H1 (cell line): ENCODE measurements around the gene ATP7A. TPM values are rescaled to one million over a fixed set of nuclear protein-coding genes. Genes with fewer than 3 reads are reported as not detected.

Experiments used
- BACH1 ChIP-seq: IDR thresholded peaks from 2 replicates; pipeline ENCODE4 v1.6.1; 2012; ENCODE audit warnings: low read length, improper control_type of control experiment
- CBX5 ChIP-seq: fragments of 300-800, 300-1000 bp; sonication (generic); IDR thresholded peaks from 2 replicates; pipeline ENCODE4 v1.7.1; 2016; ENCODE audit warnings: antibody characterized with exemption, low read length, low read depth
- CBX8 ChIP-seq: fragments of 300-800, 300-1000 bp; sonication (generic); IDR thresholded peaks from 2 replicates; pipeline ENCODE4 v1.7.1; 2016; ENCODE audit warnings: low read depth, low read length, borderline replicate concordance
- CREB1 ChIP-seq: IDR thresholded peaks from 2 replicates; pipeline ENCODE4 v1.6.1; 2012; ENCODE audit warnings: inconsistent platforms
- GABPA ChIP-seq: IDR thresholded peaks from 2 replicates; pipeline ENCODE4 v1.6.1; 2011; ENCODE audit warnings: mild to moderate bottlenecking, low read length, moderate library complexity, borderline replicate concordance; ENCODE audit not compliant: insufficient read depth
- HDAC2 ChIP-seq, 2 experiments: fragments of 300-600 bp in 1 of 2; sonication (generic) in 1 of 2; IDR thresholded peaks; 2 replicates each; pipeline ENCODE4 v1.6.1; 2011 to 2012; ENCODE audit warnings: low read depth in 2 of 2, low read length in 2 of 2, mild to moderate bottlenecking in 2 of 2, moderate library complexity in 2 of 2, borderline replicate concordance in 1 of 2, inconsistent platforms in 1 of 2
- JUN ChIP-seq: IDR thresholded peaks from 2 replicates; pipeline ENCODE4 v1.6.1; 2011; ENCODE audit warnings: low read depth, mild to moderate bottlenecking, improper control_type of control experiment, low read length
- PHF8 ChIP-seq: fragments of 200-600 bp; sonication (generic); conservative IDR thresholded peaks from 2 replicates; pipeline ENCODE4 v1.7.1; 2012; ENCODE audit warnings: low read depth, mild to moderate bottlenecking, inconsistent platforms, low read length, moderate library complexity
- POU5F1 ChIP-seq: IDR thresholded peaks from 2 replicates; pipeline ENCODE4 v1.6.1; 2011; ENCODE audit warnings: low read depth, mild to moderate bottlenecking, low read length, moderate library complexity
- SAP30 ChIP-seq: fragments of 300-600 bp; sonication (generic); IDR thresholded peaks from 2 replicates; pipeline ENCODE4 v1.7.1; 2012; ENCODE audit warnings: low read length, moderate library complexity, mild to moderate bottlenecking, inconsistent platforms; ENCODE audit not compliant: insufficient read depth, insufficient replicate concordance
- SIN3A ChIP-seq, 2 experiments: IDR thresholded peaks in 1 of 2; conservative IDR thresholded peaks in 1 of 2; 2 replicates each; pipeline ENCODE4 v1.6.1; 2011 to 2012; ENCODE audit warnings: low read length in 2 of 2, improper control_type of control experiment in 1 of 2, low read depth in 1 of 2, mild to moderate bottlenecking in 1 of 2
- TAF1 ChIP-seq: IDR thresholded peaks from 2 replicates; pipeline ENCODE4 v1.6.1; 2011; ENCODE audit warnings: mild to moderate bottlenecking, low read depth, low read length
- YY1 ChIP-seq: IDR thresholded peaks from 2 replicates; pipeline ENCODE4 v1.6.1; 2011; ENCODE audit warnings: low read depth, mild to moderate bottlenecking, low read length
- polyA plus RNA-seq, 7 experiments: library from polyadenylated mRNA; depleted of rRNA in 3 of 7; stranded (reverse) in 5 of 7; unstranded in 2 of 7; fragments of >200 nt in 5 of 7; fragments of 200-250 nt in 2 of 7; gene quantifications; 1 replicate in 5 of 7; 2 replicates in 1 of 7; 4 replicates in 1 of 7; pipeline versions ENCODE4 v1.2.1 to v1.2.3, GENCODE V29; 2011 to 2013; ENCODE audit warnings: missing spikeins in 2 of 7, mixed read lengths in 2 of 7
- total RNA-seq: library from RNA; stranded (reverse); fragmentation: NEBNext Ultra II Directional; extraction: Animal tissue kit (Norgen Biotek cat#: 25700); gene quantifications from 2 replicates; pipeline ENCODE4 v1.2.1, GENCODE V29; 2021
- TF ChIP-seq, protein P1 (sequence below), 3 experiments: IDR thresholded peaks; 1 replicate in 2 of 3; 2 replicates in 1 of 3; pipeline versions ENCODE4 v1.5.1 to v1.6.1; 2011; ENCODE audit warnings: low read length in 3 of 3, mild to moderate bottlenecking in 3 of 3, inconsistent platforms in 2 of 3, low read depth in 1 of 3, moderate library complexity in 1 of 3; ENCODE audit not compliant: insufficient read depth in 1 of 3; ENCODE audit errors: control extremely low read depth in 1 of 3
- TF ChIP-seq, protein P2 (sequence below): IDR thresholded peaks from 2 replicates; pipeline ENCODE4 v1.6.1; 2012; ENCODE audit warnings: low read length, inconsistent platforms

Gene ATP7A
- total and polyA plus RNA-seq, 2 of the 8 experiments (the other 6 are each of a cell fraction or from before 2014, with no cell fraction given) = 0.73 to 2.8 TPM

DNA sequence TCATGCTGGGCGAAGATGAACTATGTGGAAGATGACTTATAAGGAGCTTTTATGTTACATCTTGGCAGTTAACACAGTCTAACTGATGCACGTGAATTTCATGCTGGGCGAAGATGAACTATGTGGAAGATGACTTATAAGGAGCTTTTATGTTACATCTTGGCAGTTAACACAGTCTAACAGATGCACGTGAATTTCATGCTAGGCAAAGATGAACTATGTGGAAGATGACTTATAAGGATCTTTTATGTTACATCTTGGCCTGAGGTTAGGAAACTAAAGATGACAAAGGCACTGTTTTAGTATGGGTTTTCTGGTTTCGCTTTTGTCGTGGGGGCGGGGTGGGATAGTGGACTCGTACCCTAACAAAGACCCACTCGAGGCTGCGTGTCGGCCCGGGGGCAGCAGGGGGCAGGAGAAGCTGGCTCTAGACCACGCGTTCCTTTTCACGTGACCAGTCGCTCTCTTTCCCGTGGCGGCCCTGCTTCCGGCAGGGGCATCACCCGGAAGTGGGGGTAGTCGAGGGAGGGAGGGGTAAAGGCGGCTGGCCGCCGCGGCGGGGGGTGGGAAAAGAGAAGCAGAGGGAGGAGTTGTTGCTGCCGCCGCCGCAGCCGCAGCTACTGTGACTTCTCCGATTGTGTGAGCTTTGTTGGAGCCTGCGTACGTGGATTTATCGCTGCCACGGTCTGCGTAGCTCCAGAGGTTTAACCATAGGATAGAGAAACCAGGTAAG lies at the start of gene ATP7A (continued):
- TF ChIP-seq, protein P1, sequence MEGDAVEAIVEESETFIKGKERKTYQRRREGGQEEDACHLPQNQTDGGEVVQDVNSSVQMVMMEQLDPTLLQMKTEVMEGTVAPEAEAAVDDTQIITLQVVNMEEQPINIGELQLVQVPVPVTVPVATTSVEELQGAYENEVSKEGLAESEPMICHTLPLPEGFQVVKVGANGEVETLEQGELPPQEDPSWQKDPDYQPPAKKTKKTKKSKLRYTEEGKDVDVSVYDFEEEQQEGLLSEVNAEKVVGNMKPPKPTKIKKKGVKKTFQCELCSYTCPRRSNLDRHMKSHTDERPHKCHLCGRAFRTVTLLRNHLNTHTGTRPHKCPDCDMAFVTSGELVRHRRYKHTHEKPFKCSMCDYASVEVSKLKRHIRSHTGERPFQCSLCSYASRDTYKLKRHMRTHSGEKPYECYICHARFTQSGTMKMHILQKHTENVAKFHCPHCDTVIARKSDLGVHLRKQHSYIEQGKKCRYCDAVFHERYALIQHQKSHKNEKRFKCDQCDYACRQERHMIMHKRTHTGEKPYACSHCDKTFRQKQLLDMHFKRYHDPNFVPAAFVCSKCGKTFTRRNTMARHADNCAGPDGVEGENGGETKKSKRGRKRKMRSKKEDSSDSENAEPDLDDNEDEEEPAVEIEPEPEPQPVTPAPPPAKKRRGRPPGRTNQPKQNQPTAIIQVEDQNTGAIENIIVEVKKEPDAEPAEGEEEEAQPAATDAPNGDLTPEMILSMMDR (IDR thresholded peaks at IDR 0.05; ENCODE audit: control extremely low read depth in 1 of 3, insufficient read depth in 1 of 3, low read depth in 1 of 3, low read length in 3 of 3) = peak; percentile 36 to 55 (median 53)
- TF ChIP-seq PHF8 (0 out of 2 replicates have a peak, but pooled peaks have one; percentile 26), TAF1 (peak; percentile 35; the same call in 1 of the 2 replicates), BACH1 (no peak), SAP30 (no peak), YY1 (no peak), SIN3A (conservative IDR thresholded peaks at IDR 0.05 in 1 of 2, IDR thresholded peaks at IDR 0.05 in 1 of 2; ENCODE audit: low read depth in 1 of 2, low read length in 2 of 2) (0 out of 4 replicates have a peak, but pooled peaks of 1 of the 2 experiments have one; percentile 30), CBX5 (no peak), JUN (no peak), CBX8 (no peak), POU5F1 (no peak), GABPA (no peak), HDAC2 (IDR thresholded peaks at IDR 0.05; ENCODE audit: borderline replicate concordance in 1 of 2, low read depth in 2 of 2, low read length in 2 of 2) (no peak), CREB1 (no peak; the same call in 1 of the 2 replicates)
- TF ChIP-seq, protein P2, sequence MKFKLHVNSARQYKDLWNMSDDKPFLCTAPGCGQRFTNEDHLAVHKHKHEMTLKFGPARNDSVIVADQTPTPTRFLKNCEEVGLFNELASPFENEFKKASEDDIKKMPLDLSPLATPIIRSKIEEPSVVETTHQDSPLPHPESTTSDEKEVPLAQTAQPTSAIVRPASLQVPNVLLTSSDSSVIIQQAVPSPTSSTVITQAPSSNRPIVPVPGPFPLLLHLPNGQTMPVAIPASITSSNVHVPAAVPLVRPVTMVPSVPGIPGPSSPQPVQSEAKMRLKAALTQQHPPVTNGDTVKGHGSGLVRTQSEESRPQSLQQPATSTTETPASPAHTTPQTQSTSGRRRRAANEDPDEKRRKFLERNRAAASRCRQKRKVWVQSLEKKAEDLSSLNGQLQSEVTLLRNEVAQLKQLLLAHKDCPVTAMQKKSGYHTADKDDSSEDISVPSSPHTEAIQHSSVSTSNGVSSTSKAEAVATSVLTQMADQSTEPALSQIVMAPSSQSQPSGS = no peak
